GM19455 (cell line): ENCODE data around the gene PTPRN2.
"Not testable (repeated sequence)": the region's sequence is repeated elsewhere in the genome, so short reads cannot be mapped to it uniquely, and the experiment has no call there.

Experiments used
- ATAC-seq: cut with Tn5 transposase; IDR thresholded peaks from one replicate; pipeline ENCODE4 v1.9.1; 2021; ENCODE audit not compliant: unreplicated experiment

PTPRN2 gene

DNA sequence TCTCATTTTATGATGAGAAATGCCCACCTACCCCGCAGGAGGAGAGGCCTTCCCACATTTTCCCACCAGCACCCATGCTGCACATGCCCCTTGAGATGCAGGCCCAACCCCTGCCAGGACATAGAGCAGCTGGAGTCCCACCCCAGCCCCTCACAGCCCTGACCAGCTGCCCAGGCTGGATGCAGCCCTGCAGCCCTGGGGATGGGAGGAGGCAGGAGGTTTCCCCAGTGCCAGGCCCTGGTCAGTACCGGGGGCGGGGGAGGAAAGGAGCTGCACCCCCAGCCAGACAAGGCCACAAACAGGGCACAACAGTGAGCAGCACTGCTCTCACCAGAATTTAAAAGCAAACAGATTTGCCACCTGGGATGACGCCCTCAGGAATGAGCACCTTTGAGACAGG is 196.1 kb downstream of the PTPRN2 start:
- no peak for ATAC-seq

DNA sequence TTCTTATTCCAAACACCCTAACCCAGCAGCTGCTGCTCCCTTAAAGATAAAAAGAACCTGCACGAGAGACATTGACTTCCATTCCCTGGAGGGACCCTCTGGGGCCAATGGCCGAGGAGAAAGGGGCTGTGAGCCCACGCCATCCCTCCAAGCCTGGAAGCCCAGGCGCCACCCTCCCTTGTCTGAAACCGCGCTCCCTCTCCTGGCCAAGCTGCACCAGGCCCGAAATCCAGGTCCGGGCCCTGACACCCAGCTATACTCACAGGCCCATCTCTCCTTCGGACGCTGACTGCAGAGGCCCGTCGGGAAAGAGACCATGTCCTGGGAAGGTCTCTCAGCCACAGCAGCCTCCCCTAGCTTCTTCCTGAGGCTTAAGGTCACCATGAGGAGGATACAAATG is 196.5 kb downstream of the PTPRN2 start:
- ATAC-seq, result no peak

DNA sequence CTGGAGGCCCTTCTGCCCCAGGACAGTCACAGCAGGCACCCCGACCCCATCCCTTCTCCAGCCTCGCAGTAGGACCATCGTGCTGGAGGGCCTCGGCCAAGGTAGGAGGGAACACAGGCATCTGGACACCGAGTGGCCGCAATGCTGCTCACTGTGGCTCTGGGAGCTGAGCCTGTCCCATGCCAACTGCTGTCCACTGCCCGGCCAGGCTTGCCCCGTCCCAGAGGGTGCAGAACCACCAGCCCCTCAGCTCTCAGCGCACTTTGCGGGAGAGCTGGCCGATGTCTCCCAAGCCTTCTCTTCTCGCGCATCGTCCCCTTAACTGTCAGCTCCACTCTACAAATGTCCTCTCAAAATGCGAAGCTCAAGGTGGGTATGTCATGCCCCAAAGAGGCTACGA is 197.2 kb downstream of the PTPRN2 start:
- ATAC-seq, result no peak

DNA sequence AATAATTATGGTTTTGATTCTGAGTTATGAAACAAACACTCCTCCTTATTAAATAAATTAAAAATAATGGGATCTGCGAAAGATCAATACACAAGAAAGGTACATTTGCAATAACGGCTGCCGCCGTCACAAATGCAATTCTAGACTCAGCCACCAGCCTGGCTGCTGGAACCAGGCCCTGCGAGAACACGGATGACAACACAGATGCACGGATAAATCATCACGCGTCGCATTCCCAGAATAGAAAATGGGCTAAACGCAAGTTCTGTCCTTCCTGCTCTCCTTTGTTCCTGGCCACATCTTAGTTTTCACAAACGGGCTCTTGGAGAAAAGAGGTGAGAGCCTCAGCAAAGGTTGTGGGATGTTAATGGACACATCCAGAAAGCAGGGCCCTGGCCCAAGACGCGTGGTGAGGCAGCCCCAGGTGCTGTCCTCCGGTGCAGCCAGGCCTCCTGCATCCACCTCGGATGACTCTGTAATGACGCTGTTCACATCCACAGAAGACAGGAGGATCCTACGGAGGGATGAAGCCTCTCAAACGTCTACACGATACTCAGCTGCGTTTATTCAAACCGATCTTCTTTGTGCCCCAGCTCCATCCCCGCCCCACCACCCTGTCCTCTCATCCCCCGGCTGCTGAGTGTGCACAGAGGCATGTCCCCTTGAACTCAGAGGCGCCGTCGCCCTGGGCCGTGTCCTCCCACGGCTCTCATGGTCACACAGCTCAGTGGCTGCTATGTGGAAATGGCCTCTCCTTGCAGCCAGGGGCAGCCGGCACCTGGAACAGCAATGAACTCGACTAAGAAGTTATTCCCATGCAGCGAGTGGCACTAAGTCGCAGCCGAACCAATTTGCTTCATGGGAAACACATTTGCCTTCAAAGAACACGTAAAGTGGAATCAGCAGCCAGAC is 197.9 kb downstream of the PTPRN2 start:
- ATAC-seq, result no peak

DNA sequence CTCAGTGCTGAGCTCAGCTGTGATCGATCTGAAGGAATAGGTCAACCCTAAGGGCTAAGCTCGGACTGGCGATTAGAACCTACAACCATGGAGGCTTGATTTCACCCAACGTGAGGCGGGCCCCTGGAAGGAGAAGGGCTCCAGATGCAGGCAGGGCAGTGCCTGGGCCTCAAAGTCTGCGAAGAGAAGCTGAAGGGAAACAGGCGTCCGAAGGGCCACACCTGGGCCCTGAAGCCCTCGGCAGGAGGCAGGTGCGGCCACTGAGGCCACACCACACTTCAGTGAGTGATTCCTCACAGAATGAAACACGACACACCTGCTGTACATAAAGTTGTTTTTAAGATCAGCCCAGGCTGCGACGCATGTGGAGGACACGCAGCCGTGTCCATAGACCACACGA is 198.7 kb downstream of the PTPRN2 start:
- no peak for ATAC-seq

DNA sequence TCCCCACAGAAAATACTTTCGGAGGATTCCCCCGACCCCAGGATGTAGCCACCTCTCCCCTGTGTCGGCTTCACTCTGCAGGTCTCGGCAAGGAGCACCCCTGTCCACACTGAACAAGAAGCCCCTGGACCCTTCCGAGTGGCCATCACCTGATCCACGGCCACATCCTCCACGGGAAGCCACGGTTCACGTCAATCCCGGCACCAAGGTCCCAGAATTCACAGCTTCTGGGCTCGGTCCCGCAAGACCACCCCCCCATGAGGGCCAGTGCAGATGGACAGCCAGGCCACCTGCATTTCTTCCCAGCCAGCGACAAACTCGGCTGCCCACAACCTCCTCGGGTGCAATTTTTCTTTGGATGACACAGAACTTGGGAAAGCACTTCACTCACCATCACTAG is 199.6 kb downstream of the PTPRN2 start:
- no peak for ATAC-seq

DNA sequence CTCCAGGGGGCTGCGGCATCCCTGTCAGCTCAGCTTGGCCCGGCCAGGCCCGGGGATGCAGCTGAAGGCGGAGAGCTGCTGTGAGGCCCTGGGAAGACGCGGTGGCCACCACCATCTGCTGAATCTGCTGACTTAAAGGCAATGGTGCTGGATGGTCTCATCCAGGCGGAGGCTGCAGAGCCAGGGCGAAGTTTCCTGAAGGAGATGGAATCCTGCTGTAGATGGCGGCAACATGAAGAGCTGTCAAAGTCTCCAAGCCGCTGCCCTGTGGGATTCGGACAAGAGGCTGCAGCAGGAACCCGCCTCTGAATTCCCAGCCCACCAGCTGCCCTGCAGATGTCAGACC is 200.1 kb downstream of the PTPRN2 start:
- ATAC-seq, result no peak

DNA sequence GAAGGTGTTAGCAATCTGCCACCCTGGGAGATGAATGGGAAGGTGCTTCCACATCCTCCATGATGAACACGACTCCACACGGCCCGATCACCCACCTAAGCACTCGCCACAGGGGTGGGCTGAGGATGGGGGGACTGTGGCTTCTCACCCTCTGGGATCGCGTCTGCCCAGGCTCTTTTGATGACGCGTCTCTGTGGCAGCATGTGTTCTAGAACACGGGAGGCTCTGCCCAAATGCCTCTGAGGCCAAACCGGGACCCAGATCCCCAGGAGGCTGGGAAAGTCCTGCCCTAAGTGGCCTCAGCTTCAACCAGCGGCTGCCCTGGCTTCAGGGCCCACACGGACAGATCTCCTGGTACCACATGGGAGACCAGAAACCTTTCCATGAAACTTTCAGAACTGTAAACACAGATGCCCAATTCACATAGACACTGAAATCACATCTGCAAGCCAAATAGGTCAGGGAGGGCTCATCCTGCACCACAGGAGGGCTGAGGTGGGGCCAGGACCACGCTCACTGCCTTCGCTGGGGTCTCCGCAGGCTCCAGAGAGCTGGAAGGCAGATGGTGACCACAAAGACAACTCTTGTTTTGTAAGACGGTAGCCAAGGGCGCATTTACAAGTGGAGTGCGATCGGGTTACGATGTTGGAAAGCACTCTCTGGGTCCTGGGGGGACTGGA is 200.6 kb downstream of the PTPRN2 start:
- no peak for ATAC-seq

DNA sequence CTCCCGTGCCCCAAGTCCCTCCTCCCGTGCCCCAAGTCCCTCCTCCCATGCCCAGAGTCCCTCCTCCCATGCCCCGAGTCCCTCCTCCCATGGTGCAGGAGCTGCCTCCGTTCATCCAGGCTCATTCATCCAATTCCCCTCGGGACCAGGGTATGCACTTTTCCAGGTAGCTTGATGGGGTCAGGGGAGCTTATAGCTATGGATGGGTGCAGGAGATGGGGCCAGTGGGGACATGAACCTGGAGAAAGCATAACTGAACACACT is 201.3 kb downstream of the PTPRN2 start:
- ATAC-seq, result no peak

DNA sequence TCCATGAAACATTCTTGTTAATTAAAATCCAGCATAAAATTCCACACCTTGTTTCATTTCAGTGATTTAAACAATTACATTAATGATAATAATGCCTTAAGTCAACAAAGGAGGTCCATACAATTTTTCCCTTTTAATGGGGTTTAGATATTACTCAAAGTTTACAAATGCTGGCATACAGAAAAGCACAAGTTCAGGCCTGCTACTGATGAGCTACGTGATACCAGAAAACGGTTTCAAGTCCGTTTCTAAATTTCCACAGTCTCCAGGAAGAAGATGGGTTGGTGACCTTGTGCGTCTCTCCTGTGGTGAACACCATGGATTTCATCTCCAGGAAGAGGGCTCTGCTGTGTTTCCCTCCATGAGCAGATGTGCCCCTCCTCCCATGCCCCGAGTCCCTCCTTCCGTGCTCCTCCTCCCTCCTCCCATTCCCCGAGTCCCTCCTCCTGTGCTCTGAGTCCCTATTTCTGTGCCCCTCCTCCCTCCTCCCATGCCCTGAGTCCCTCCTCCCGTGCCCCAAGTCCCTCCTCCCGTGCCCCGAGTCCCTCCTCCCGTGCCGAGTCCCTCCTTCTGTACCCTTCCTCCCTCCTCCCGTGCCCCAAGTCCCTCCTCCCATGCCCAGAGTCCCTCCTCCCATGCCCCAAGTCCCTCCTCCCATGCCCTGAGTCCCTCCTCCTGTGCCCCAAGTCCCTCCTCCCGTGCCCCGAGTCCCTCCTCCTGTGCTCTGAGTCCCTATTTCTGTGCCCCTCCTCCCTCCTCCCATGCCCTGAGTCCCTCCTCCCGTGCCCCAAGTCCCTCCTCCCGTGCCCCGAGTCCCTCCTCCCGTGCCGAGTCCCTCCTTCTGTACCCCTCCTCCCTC is 201.9 kb downstream of the PTPRN2 start:
- ATAC-seq, result not testable (repeated sequence)

DNA sequence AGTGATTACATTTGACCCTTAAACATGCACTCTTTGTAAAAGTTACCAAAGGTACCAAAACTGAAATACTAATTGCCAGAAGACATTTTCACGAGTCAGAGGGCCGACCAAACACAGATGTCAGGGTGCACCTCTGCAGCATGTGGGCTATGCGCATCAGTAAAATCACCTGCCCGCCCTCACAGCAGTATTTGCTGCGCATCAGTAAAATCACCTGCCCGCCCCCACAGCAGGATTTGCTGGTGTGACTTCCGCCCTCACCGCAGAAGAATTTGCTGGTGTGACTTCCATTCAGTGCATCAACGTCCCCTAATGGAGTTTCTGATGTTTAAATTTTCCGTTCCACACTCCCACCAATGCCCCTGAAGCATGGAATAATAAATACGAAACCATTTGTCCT is 202.9 kb downstream of the PTPRN2 start:
- no peak for ATAC-seq

DNA sequence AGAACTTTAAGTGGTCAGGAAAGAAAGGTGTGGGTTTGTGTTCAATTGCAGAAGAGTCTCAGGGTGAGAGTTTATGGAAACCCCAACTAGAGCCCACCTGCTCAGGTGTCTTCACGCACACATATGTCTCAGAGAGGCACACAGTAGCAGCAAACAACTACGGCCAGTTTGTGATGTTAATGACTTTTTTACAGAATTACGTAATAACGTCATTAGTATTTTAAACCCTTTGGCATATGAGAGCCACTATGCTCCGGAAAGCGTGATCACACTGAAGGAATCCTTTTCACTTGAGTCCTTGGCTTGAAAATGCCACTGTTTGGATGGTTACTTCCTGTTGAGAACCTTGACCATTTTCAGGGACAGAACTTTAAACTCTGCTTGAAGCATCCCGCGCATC is 204.0 kb downstream of the PTPRN2 start:
- no peak for ATAC-seq

DNA sequence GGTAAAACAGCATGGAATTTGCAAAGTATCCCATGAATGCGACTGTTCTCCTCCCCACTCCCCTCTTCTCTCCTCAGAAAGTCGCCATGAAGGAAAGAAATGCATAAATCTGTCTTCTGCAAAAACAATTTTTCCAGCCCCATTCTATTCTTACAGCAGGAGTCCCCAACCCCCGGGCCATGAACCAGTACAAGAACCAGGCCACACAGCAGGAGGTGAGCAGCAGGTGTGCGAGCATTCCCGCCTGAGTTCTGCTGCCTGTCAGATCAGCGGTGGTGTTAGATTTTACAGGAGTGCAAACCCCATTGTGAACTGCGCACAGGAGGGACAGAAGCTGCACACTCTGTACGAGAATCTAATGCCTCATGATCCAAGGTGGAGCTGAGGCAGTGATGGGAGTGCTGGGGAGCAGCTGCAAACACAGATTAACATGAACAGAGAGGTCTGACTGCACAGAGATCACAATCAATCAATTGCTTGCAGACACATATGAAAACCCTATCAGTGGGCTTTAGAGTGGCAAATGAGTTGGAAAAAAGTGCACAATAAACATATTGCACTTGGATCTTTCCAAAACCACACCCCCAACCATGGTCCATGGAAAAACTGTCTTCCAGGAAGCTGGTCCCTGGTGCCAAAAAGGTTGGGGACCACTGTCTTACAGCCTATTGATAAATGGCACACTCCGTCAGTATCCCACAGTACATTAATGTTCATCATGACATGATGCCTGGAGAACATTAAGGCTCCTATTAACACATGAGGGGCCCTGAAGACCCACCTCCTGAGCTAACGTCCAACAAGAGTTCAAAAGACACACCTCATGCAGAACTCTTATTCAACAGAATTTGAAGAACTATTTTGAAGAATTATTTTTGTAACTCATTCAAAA is 205.0 kb downstream of the PTPRN2 start:
- no peak for ATAC-seq

DNA sequence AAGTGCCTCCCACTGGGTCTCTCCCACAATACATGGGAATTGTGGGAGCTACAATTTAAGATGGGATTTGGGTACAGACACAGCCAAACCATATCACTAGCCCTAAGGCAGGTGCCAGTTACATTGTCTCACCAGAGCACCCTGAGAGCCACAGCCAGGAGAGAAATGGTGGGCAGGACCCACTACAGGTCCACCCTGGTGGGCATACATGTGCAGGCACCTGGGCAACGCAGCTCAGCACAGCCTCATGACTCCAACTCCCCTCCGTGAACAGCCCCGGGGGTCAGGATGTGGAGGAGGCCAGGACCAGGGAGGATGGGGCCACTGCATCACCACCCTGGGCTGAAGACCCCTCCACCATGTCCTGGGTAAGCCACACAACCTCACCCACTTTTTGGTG is 205.7 kb downstream of the PTPRN2 start:
- ATAC-seq, result no peak

DNA sequence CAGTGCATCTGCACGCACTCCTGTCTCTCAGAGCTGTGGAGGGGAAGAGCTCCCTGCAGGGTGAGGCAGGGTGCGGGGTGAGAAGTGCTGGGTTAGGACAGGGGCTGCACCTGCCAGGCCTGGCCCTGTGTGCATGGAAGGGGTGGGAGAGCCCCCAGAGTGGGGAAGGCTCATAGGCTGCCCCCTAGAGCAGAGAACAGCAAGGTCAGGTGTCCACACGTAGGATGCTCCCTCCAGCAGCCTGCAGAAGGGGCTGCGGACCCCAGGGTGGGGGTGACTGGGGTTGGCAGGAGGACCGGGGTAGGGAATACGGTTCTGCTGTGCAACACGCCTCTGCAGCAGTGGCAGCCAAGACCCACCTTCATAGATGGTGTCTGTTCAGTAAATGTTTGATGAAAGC is 208.6 kb downstream of the PTPRN2 start:
- no peak for ATAC-seq

DNA sequence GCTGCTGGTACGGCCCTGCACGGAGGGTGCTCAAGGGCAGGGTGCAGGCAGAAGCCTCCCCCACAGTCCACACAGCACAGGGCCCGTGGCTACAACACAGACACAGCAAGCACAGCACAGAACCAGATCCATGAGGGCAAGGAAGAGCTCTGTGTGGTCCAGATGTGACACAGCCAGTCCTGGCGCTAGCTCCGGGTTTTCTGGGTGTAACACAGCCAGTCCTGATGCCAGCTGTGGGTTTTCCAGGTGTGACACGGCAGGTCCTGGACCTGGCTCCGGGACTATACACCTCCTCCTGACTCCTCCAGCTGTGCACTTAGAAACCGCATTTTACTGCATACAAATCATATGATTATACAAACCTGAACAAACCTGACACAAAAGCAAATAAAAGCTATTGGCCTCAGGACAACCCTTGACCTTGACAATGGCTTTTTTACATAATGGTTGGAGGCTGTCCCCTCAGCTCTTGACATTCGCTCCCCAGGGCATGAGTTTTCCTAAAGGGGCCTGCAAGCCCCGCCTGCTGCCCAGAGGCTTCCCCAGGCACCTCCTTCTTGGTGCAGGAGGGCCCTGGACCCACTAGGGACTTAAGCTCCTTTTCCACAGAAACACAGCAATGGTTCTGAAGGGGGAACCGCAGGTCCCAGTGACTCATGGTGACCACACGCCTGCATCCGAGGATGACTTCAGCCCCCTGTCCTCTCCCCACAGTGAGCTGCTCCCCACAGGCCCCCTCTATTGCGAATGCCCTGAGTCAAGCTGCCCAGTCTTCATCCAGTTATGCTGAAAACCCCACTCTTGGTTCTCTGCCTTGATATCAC is 209.6 kb downstream of the PTPRN2 start:
- no peak for ATAC-seq

DNA sequence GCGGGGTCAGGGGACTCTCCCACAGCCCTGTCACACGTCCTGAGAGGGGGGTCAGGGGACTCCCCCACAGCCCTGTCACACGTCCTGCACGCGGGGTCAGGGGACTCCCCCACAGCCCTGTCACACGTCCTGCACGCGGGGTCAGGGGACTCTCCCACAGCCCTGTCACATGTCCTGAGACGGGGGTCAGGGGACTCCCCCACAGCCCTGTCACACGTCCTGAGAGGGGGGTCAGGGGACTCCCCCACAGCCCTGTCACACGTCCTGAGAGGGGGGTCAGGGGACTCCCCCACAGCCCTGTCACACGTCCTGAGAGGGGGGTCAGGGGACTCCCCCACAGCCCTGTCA is 210.8 kb downstream of the PTPRN2 start:
- not testable (repeated sequence) for ATAC-seq

DNA sequence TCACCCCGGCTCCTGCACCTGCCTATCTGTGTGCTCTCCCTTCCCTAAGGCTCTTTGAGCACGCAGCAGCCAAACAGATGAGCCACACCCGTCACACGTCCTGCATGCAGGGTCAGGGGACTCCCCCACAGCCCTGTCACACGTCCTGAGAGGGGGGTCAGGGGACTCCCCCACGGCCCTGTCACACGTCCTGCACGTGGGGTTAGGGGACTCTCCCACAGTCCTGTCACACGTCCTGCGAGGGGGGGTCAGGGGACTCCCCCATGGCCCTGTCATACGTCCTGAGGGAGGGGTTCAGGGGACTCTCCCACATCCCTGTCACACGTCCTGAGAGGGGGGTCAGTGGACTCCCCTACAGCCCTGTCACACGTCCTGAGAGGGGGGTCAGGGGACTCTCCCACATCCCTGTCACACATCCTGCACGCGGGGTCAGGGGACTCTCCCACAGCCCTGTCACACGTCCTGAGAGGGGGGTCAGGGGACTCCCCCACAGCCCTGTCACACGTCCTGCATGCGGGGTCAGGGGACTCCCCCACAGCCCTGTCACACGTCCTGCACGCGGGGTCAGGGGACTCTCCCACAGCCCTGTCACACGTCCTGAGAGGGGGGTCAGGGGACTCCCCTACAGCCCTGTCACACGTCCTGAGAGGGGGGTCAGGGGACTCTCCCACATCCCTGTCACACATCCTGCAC is 211.3 kb downstream of the PTPRN2 start:
- ATAC-seq, result not testable (repeated sequence)

DNA sequence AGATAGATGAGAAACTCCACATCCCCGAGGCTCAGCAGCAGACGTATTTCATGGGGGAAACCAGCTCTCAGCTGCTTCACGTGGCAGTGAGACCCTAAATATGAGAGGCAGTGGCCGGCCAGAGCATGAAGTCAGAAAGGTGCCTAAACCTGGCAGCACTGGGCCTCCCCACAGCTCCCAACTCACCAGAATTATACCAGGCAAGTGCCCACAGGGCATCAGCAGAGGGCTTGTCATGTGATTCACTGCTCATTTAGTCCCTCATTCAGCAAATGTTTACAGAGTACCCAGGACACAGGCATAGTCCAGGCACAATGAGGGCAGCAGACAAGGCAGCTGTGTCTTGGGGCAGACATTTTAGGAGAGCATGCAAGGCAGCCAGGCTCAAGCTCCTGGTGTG is 212.6 kb downstream of the PTPRN2 start:
- ATAC-seq, result no peak

DNA sequence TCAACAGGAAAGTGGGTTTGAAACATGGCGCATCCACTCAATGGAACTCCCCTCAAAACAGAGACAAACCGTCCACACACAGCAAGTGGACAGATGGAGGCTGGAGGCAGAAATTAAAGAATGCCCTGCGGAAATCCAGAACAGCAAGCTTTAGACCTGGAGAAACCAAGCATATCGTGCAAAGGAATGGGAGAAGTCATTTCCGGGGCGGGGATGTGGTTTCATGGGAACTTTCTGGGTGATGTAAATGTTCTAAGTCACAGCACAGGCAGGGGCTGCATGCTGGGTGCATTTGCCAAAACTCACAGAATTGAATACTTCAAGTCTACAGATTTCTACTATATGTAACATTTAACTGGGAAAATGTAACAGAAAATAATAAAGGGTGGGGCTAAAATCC is 213.0 kb downstream of the PTPRN2 start:
- ATAC-seq, result no peak
